ENCODE measurements around the gene SFN.

DNA sequence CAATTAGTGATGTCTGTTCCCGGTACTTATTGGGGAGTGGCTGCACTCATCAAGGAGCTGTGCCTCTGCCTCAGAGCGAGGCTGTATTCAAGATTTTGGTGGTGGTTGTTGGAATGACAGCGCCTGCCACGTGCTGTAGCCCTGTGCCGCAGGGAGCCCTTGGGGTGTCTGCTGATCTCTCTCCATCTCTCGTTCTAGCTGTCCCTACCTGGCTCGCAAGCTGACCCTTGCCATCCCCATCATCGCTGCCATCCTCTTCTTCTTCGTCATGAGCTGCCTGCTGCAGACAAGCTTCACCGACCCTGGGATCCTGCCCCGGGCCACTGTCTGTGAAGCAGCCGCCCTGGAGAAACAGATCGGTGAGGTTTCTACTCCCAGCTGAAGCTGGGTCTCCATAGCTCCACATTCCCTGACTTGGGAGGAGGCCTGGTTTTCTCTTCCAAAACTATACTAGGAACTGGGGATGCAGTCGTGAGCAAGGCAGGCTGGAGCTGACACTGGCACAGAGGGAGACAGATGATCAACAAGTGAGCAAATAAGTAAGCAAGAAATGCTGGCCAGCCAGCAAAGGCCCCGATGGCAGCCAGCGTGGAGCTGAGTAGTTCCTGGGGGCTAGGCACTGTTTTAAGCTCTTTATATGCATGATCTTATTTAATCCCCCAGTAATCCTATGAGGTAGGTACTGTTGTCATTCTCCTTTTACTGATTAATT, 30.5 kb upstream of the SFN start:
- TF ChIP-seq POLR2AphosphoS5 (IDR thresholded peaks at IDR 0.05; ENCODE audit: low read depth): no peak
- TF ChIP-seq, protein P1, sequence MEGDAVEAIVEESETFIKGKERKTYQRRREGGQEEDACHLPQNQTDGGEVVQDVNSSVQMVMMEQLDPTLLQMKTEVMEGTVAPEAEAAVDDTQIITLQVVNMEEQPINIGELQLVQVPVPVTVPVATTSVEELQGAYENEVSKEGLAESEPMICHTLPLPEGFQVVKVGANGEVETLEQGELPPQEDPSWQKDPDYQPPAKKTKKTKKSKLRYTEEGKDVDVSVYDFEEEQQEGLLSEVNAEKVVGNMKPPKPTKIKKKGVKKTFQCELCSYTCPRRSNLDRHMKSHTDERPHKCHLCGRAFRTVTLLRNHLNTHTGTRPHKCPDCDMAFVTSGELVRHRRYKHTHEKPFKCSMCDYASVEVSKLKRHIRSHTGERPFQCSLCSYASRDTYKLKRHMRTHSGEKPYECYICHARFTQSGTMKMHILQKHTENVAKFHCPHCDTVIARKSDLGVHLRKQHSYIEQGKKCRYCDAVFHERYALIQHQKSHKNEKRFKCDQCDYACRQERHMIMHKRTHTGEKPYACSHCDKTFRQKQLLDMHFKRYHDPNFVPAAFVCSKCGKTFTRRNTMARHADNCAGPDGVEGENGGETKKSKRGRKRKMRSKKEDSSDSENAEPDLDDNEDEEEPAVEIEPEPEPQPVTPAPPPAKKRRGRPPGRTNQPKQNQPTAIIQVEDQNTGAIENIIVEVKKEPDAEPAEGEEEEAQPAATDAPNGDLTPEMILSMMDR (IDR thresholded peaks at IDR 0.05; ENCODE audit: insufficient read depth, low read length): no peak
- no peak for TF ChIP-seq GABPA (IDR thresholded peaks at IDR 0.05; ENCODE audit: low read depth)
- TF ChIP-seq, protein P2, sequence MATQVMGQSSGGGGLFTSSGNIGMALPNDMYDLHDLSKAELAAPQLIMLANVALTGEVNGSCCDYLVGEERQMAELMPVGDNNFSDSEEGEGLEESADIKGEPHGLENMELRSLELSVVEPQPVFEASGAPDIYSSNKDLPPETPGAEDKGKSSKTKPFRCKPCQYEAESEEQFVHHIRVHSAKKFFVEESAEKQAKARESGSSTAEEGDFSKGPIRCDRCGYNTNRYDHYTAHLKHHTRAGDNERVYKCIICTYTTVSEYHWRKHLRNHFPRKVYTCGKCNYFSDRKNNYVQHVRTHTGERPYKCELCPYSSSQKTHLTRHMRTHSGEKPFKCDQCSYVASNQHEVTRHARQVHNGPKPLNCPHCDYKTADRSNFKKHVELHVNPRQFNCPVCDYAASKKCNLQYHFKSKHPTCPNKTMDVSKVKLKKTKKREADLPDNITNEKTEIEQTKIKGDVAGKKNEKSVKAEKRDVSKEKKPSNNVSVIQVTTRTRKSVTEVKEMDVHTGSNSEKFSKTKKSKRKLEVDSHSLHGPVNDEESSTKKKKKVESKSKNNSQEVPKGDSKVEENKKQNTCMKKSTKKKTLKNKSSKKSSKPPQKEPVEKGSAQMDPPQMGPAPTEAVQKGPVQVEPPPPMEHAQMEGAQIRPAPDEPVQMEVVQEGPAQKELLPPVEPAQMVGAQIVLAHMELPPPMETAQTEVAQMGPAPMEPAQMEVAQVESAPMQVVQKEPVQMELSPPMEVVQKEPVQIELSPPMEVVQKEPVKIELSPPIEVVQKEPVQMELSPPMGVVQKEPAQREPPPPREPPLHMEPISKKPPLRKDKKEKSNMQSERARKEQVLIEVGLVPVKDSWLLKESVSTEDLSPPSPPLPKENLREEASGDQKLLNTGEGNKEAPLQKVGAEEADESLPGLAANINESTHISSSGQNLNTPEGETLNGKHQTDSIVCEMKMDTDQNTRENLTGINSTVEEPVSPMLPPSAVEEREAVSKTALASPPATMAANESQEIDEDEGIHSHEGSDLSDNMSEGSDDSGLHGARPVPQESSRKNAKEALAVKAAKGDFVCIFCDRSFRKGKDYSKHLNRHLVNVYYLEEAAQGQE (IDR thresholded peaks at IDR 0.05; ENCODE audit: insufficient replicate concordance, low read depth): no peak

Data from HL-60 (cell line).